ENCODE measurements around the gene STK4.
A peak's percentile ranks its signal among the peaks of the same experiment; 100 is the strongest.
"Not testable (repeated sequence)": the region's sequence is repeated elsewhere in the genome, so short reads cannot be mapped to it uniquely, and the experiment has no call there.

Gene STK4

GRCh38 chr20:44983093-44983674 is 16.9 kb downstream of the STK4 start:
- DNase-seq = no peak

- no peak for DNase-seq
Observed at GRCh38 chr20:44988631-44989171, 22.4 kb downstream of the STK4 start.

GRCh38 chr20:44990425-44990824 is 24.1 kb downstream of the STK4 start:
- peak in 2 of 56 donors; percentile 5 to 18 for DNase-seq

- no peak for DNase-seq
Observed at GRCh38 chr20:44990957-44991356, 24.6 kb downstream of the STK4 start.

GRCh38 chr20:44993343-44993742 is 27.0 kb downstream of the STK4 start:
- DNase-seq = no peak

- no peak for DNase-seq
Observed at GRCh38 chr20:44997171-44997570, 30.9 kb downstream of the STK4 start.

- no peak for DNase-seq
Observed at GRCh38 chr20:44997668-44998067, 31.4 kb downstream of the STK4 start.

GRCh38 chr20:45008521-45009049 is 42.3 kb downstream of the STK4 start:
- DNase-seq = no peak

GRCh38 chr20:45010399-45010828 is 44.1 kb downstream of the STK4 start:
- DNase-seq = no peak

GRCh38 chr20:45011108-45011526 is 44.8 kb downstream of the STK4 start:
- DNase-seq = peak in 40 of 56 donors; percentile 1 to 87 (median 26)

- DNase-seq = no peak
Observed at GRCh38 chr20:45012682-45013302, 46.5 kb downstream of the STK4 start.

GRCh38 chr20:45014131-45014530 is 47.8 kb downstream of the STK4 start:
- not testable (repeated sequence) for DNase-seq

- no peak for DNase-seq
Observed at GRCh38 chr20:45014671-45015415, 48.5 kb downstream of the STK4 start.

GRCh38 chr20:45016089-45016671 is 49.9 kb downstream of the STK4 start:
- no peak for DNase-seq

- DNase-seq = no peak
Observed at GRCh38 chr20:45017281-45017680, 51.0 kb downstream of the STK4 start.

GRCh38 chr20:45017857-45018256 is 51.5 kb downstream of the STK4 start:
- no peak for DNase-seq

- DNase-seq = no peak
Observed at GRCh38 chr20:45019027-45019761, 52.9 kb downstream of the STK4 start.

GRCh38 chr20:45019762-45020123 is 53.4 kb downstream of the STK4 start:
- no peak for DNase-seq

- DNase-seq = peak in 1 of 56 donors; percentile 1
Observed at GRCh38 chr20:45020236-45020886, 54.0 kb downstream of the STK4 start.

- DNase-seq = no peak
Observed at GRCh38 chr20:45021631-45022030, 55.3 kb downstream of the STK4 start.
